GM12878 (cell line): ENCODE measurements around the gene DST. TPM values are rescaled to one million over a fixed set of nuclear protein-coding genes. Genes with fewer than 3 reads are reported as not detected.

Experiments
- ATAC-seq: fragments of 200-7000 bp; cut with Tn5 transposase; 3 replicates; pipeline ENCODE4 v1.9.1; 2020; ENCODE audit warnings: mild to moderate bottlenecking, moderate library complexity
- BruUV-seq: library from RNA; stranded (reverse); fragments of 400-500 nt; replicated peaks from 2 replicates; lab custom pipeline; 2021; lab: Mats Ljungman, UMichigan
- CTCF ChIA-PET: fragments of 300-600 bp; sonication (Branson Sonifier 250); formaldehyde crosslinking; extraction: SDS; loops from one replicate; lab custom pipeline; 2021; ENCODE audit warnings: inconsistent platforms; lab: Yijun Ruan, JAX
- POLR2A ChIA-PET: fragments of 350-600 bp; formaldehyde crosslinking; extraction: SDS; loops from one replicate; lab custom pipeline; 2021; ENCODE audit warnings: inconsistent platforms; lab: Charles Lee
- RAD21 ChIA-PET: fragments of 300-600 bp; sonication (Branson Sonifier 250); formaldehyde crosslinking; loops from one replicate; lab custom pipeline; 2023; ENCODE audit warnings: antibody characterized with exemption; ENCODE audit not compliant: unreplicated experiment; lab: Charles Lee
- SMC1A ChIA-PET: fragments of 300-600 bp; sonication (Branson Sonifier 250); formaldehyde crosslinking; loops from one replicate; lab custom pipeline; 2023; ENCODE audit not compliant: unreplicated experiment, uncharacterized antibody; lab: Charles Lee
- DNase-seq: peaks from one replicate; pipeline ENCODE4 v3.0.0-alpha.2; 2011; ENCODE audit warnings: low read depth, low spot score
- FAIRE-seq: peaks from 3 replicates; lab custom pipeline; 2011; peaks lifted over from hg19 to GRCh38; lab: Jason Lieb, UNC
- H2AFZ ChIP-seq: 2 replicates; pipeline ENCODE4 v1.6.0; 2011; ENCODE audit warnings: low read depth, low read length, control low read depth; ENCODE audit not compliant: control insufficient read depth
- H3K27ac ChIP-seq: 2 replicates; pipeline ENCODE4 v1.5.1; 2011; ENCODE audit warnings: control low read depth; ENCODE audit not compliant: control insufficient read depth, insufficient read depth
- H3K27me3 ChIP-seq, 2 experiments: replicated peaks in 1 of 2; 2 replicates each; pipeline versions ENCODE4 v1.6.0 to v1.6.1; 2011; ENCODE audit warnings: low read length in 1 of 2; ENCODE audit not compliant: control insufficient read depth in 2 of 2, insufficient read depth in 2 of 2
- H3K36me3 ChIP-seq, 2 experiments: 2 replicates each; pipeline ENCODE4 v1.5.1; 2011; ENCODE audit warnings: low read length in 1 of 2; ENCODE audit not compliant: control insufficient read depth in 2 of 2, insufficient read depth in 2 of 2
- H3K4me1 ChIP-seq: 2 replicates; pipeline ENCODE4 v1.6.1; 2011; ENCODE audit warnings: mild to moderate bottlenecking, low read length, moderate library complexity, mixed read lengths; ENCODE audit not compliant: control insufficient read depth, insufficient read depth
- H3K4me2 ChIP-seq: 2 replicates; pipeline ENCODE4 v1.6.0; 2011; ENCODE audit warnings: control low read depth; ENCODE audit not compliant: control insufficient read depth, insufficient read depth
- H3K4me3 ChIP-seq: fragments of 200-600 bp; sonication (generic); 2 replicates; pipeline ENCODE4 v1.5.1; 2016
- H3K79me2 ChIP-seq: 2 replicates; pipeline ENCODE4 v1.6.0; 2011; ENCODE audit warnings: low read length; ENCODE audit not compliant: control insufficient read depth, insufficient read depth
- H3K9ac ChIP-seq: 2 replicates; pipeline ENCODE4 v1.8.0; 2011; ENCODE audit warnings: low read length, control low read depth, mixed read lengths; ENCODE audit not compliant: control insufficient read depth, insufficient read depth
- H3K9me3 ChIP-seq: replicated peaks from 3 replicates; pipeline ENCODE4 v1.5.1; 2011; ENCODE audit warnings: mild to moderate bottlenecking, low read length; ENCODE audit not compliant: control insufficient read depth, insufficient read depth
- H4K20me1 ChIP-seq: 2 replicates; pipeline ENCODE4 v1.6.0; 2011; ENCODE audit not compliant: control insufficient read depth, insufficient read depth
- HCFC1 ChIP-seq: fragments of 150-350 bp; IDR thresholded peaks from 2 replicates; pipeline ENCODE4 v1.6.1; 2014; ENCODE audit warnings: low read length
- NR2F1 ChIP-seq: fragments of 450-650 bp; conservative IDR thresholded peaks from 2 replicates; pipeline ENCODE4 v1.6.1; 2017; ENCODE audit warnings: mild to moderate bottlenecking
- PAX8 ChIP-seq: fragments of 450-650 bp; IDR thresholded peaks from 2 replicates; pipeline ENCODE4 v1.6.1; 2017; ENCODE audit warnings: mild to moderate bottlenecking, moderate library complexity
- POU2F2 ChIP-seq: IDR thresholded peaks from 3 replicates; pipeline ENCODE4 v1.6.1; 2011; ENCODE audit warnings: low read depth, mild to moderate bottlenecking, low read length, borderline replicate concordance
- RFX5 ChIP-seq: IDR thresholded peaks from 2 replicates; pipeline ENCODE4 v1.6.1; 2011; ENCODE audit warnings: low read depth, low read length, improper control_type of control experiment
- SPI1 ChIP-seq: IDR thresholded peaks from 2 replicates; pipeline ENCODE4 v1.6.1; 2011; ENCODE audit warnings: low read depth, mild to moderate bottlenecking, low read length, moderate library complexity, borderline replicate concordance; ENCODE audit not compliant: insufficient read depth
- TARDBP ChIP-seq: IDR thresholded peaks from 2 replicates; pipeline ENCODE4 v1.6.1; 2016; ENCODE audit warnings: borderline replicate concordance
- TCF7 ChIP-seq: IDR thresholded peaks from 2 replicates; pipeline ENCODE4 v1.6.1; 2014; ENCODE audit warnings: antibody characterized with exemption, borderline replicate concordance
- ZNF24 ChIP-seq: fragments of 450-650 bp; IDR thresholded peaks from 2 replicates; pipeline ENCODE4 v1.6.1; 2017; ENCODE audit warnings: antibody characterized with exemption, mild to moderate bottlenecking
- WGBS: methylation state at CpG from one replicate; pipeline ENCODE4 v1.1.6; 2016; ENCODE audit warnings: low lambda C conversion rate; ENCODE audit not compliant: insufficient replicate concordance, insufficient coverage; ENCODE audit errors: missing lambda C conversion rate; 5-methylcytosine and 5-hydroxymethylcytosine counted together
- in situ Hi-C: fragments of 300-500 bp; cut with MboI; formaldehyde crosslinking; loops from 9 replicates; pipeline ENCODE4 v1.14.3; 2018; ENCODE audit warnings: mixed read lengths
- intact Hi-C: fragments of 100-400 bp; cut with micrococcal nuclease; formaldehyde crosslinking; loops from one replicate; pipeline ENCODE4 v1.14.2; 2022; ENCODE audit not compliant: unreplicated experiment
- polyA plus RNA-seq, 11 experiments: library from polyadenylated mRNA; depleted of rRNA in 4 of 11; unstranded in 6 of 11; stranded (reverse) in 5 of 11; fragments of >200 nt; fragmentation: Nextera tagmentation in 4 of 11; fragmentation: Illumina TruSeq in 1 of 11; extraction: Ambion mirVana in 4 of 11; extraction: Trizol in 1 of 11; gene quantifications; 1 replicate in 1 of 11; 2 replicates in 10 of 11; pipeline versions ENCODE4 v1.2.1 to v1.2.3, GENCODE V29; 2011 to 2016; ENCODE audit warnings: inconsistent platforms in 2 of 11, missing spikeins in 2 of 11, low read depth in 1 of 11
- total RNA-seq, 4 experiments: library from RNA; depleted of rRNA in 3 of 4; stranded (reverse); fragments of >200 nt in 3 of 4; fragmentation: Illumina TruSeq in 1 of 4; extraction: Trizol in 1 of 4; gene quantifications; 2 replicates each; pipeline versions ENCODE4 v1.2.1 to v1.2.3, GENCODE V29; 2013 to 2021
- TF ChIP-seq, protein P1 (sequence below): fragments of 450-650 bp; IDR thresholded peaks from 2 replicates; pipeline ENCODE4 v1.6.1; 2018; ENCODE audit warnings: borderline replicate concordance, mild to moderate bottlenecking; ENCODE audit not compliant: partially characterized antibody

The DST gene
- total and polyA plus RNA-seq, 10 of the 15 experiments (the other 5 are each of a cell fraction or from before 2014, with no cell fraction given): 32.1 to 156 (median 75.0) TPM

DNA sequence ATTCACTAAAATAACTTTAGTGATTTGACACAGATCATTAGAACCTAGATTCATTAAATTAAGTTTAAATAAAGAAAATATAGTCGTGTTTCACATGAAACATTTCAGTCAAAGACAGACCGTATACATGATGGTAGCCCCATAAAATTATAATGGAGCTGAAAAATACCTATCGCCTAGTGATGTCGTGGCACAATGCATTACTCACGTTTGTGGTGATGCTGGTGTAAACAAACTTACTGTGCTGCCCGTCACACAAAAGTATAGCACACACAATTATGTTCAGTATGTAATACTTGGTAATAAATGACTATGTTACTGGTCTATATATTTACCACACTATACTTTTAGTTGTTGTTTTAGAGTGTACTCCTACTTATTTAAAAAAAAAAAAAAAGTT lies 17.3 kb downstream of the DST start:
- ChIA-PET SMC1A (interaction anchor here (1.3 kb wide), 1 partner anchor 31 kb away, joined by 4 read pairs; no protein-coding TSS in a partner anchor), RAD21 (interaction anchor here (0.5 kb wide), 1 partner anchor 857 kb away, joined by 3 read pairs; no protein-coding TSS in a partner anchor), CTCF (interaction anchor here (0.9 to 3.0 kb wide), 8 partner anchors 10 to 267 kb away, joined by 3 to 16 read pairs (median 5); no protein-coding TSS in a partner anchor)

More for the DNA sequence above, 17.3 kb downstream of the DST start:
- H3K4me1 ChIP-seq: no peaks in the 10 kb centered on the region
- DNase-seq: no peak
- H3K79me2 ChIP-seq: no peaks in the 10 kb centered on the region
- no peaks in the 10 kb centered on the region for H3K27me3 ChIP-seq
- H3K4me2 ChIP-seq: no peak overlapping the region
- no peak overlapping the region for H3K27ac ChIP-seq
- TF ChIP-seq SPI1 (no peak), ZNF24 (no peak), PAX8 (no peak), POU2F2 (no peak), TARDBP (no peak), TCF7 (no peak), RFX5 (no peak), NR2F1 (no peak), HCFC1 (no peak)
- TF ChIP-seq, protein P1, sequence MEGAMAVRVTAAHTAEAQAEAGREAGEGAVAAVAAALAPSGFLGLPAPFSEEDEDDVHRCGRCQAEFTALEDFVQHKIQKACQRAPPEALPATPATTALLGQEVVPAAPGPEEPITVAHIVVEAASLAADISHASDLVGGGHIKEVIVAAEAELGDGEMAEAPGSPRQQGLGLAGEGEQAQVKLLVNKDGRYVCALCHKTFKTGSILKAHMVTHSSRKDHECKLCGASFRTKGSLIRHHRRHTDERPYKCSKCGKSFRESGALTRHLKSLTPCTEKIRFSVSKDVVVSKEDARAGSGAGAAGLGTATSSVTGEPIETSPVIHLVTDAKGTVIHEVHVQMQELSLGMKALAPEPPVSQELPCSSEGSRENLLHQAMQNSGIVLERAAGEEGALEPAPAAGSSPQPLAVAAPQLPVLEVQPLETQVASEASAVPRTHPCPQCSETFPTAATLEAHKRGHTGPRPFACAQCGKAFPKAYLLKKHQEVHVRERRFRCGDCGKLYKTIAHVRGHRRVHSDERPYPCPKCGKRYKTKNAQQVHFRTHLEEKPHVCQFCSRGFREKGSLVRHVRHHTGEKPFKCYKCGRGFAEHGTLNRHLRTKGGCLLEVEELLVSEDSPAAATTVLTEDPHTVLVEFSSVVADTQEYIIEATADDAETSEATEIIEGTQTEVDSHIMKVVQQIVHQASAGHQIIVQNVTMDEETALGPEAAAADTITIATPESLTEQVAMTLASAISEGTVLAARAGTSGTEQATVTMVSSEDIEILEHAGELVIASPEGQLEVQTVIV: no peak
- BruUV-seq: no TSS peak
- intact Hi-C loops: no loop called here
- POLR2A ChIA-PET: interaction anchor here (0.6 to 1.3 kb wide), 2 partner anchors 9 to 115 kb away, joined by 3 read pairs; no protein-coding TSS in a partner anchor
- in situ Hi-C loops: no loop called here
- H3K9me3 ChIP-seq: no peaks in the 10 kb centered on the region
- no peak for FAIRE-seq
- ATAC-seq: no peak
- H3K36me3 ChIP-seq: peaks cover 1 to 36% of the 10 kb centered on the region in 2 experiments; a peak in 3 of 4 replicates
- H3K9ac ChIP-seq: no peak overlapping the region
- no peaks in the 10 kb centered on the region for H4K20me1 ChIP-seq
- 59% methylated on average over 6 of the region's 6 CpGs for WGBS
- H2AFZ ChIP-seq: no peak overlapping the region
- no peak overlapping the region for H3K4me3 ChIP-seq
